TTC549 (cell line): ENCODE measurements around the gene TRIM9.

Experiments
- FAIRE-seq: peaks from 2 replicates; lab custom pipeline; 2012; peaks lifted over from hg19 to GRCh38; lab: Jason Lieb, UNC

Gene TRIM9

DNA sequence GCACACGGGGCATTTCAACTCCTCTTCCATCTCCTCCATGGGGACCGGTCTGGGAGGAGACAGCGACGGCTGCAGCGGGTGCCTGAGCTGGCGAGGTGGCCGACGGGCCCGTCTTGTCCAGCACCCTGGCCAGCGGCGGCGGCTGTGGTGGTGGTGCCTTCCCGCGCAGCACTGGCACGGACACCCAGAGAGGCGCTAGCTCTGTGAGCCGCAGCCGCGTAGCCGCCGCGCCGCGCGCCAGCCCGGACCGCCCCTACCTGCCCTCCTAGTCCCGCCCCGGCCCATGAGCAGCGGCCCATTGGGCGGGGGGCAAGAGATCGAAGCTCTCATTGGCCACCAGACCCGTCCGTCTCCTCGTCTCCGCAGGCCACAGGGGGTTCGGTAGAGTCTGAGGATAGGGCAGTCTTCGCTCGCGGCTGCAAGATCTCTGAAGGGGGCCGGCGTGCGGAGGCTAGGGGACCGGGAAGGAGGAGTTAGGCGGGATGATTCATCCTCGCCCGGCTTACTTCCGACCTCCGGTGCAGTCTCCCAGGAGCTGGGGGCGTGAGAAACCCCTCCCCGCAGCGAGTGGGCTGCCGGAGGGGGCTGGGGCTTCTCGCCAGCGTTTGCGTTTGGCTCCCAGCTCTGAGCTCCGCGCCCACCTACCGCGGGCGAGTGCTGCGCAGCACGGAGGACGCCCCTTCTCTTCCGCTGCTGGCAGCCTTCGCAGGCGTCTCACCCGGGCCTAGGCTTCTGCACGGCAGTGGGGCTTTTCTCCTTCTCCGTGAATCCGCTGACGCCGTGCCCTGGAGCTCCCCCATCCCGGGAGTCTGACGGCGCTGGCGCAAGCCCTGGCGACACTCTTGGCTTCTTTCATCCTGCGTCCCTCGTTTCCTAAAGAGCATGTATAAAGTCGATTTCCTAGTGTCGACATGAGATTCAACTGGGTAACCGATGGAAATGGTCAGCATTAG is at the start of gene TRIM9:
TSS of gene TRIM9 (minus strand) at position 205 of the 953 bp plus-strand sequence. CDS start at position 39, 166 bp downstream.
- peak; percentile 83 for FAIRE-seq

GRCh38 chr14:51140856-51141255 is 46.0 kb upstream of the TRIM9 start:
- FAIRE-seq: no peak

GRCh38 chr14:51140338-51140737 is 45.4 kb upstream of the TRIM9 start:
- no peak for FAIRE-seq

GRCh38 chr14:51139121-51139681 is 44.3 kb upstream of the TRIM9 start:
- no peak for FAIRE-seq

DNA sequence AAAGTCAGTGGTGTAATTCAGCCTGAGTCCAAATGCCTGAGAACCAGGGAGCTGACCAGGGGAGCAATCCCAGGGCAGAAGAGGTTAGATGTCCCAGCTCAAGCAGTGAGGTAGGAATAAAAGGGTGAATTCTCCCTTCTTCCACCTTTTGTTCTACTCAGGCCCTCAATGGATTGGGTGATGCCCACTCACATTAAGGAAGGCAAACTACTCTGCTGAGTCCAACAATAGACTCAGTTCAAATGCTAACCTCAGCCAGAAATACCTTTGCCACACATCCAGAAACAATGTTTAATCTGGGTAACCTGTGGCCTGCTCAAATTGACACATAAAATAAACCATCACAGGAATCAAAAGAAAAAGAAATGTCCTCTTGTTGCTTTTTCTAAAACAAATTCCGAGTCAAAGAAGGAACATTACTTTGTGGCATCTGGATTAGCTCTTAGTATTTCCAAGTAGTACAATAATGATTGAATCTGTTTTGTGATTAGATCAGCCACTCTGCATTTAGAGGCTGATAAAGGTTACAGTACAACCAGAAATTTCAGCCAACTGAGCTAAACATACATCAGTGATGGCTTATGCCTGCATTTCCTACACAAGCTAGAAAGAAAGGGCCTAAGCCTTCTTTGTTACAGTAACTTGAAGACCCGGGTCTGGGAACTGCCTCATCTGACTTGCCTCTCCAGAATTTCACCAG is 43.6 kb upstream of the TRIM9 start:
- FAIRE-seq: no peak

DNA sequence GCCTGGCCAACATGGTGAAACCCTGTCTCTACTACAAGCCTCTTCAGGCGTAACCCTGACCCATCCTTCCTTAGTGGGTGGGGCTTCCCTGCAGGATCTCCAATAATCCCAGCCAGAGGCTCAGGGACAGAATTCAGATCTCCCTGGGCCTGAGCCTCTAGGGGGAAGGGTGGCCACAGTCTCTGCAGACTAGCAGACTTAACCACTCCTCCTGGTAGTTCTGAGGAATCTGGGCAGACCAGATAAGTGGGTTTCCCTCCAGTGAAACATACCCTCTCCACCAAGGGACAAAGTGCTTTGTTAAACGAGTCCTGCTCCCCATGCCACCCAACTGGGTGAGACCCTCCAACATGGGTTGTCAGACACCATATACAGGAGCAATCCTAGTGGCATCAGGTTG is 36.6 kb upstream of the TRIM9 start:
- no peak for FAIRE-seq

DNA sequence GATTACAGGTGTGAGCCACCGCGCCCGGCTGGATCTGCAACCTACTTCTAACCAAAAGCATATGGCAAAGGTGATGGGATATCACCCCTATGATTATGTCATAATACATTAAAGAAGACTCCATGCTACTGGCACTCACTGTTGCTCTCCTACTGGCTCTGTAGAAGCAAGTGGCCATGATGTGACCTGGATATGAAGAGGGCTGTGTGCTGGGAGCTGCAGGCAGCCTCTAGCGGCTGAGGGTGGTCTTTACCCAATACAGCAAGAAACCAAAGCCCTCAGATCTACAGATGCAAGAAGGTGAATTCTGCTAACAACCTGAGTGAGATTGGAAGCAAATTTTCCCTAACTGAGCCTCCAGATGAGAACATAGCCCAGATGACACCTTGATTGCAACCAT is 34.2 kb upstream of the TRIM9 start:
- FAIRE-seq: no peak

GRCh38 chr14:51124029-51124428 is 29.1 kb upstream of the TRIM9 start:
- FAIRE-seq: no peak

DNA sequence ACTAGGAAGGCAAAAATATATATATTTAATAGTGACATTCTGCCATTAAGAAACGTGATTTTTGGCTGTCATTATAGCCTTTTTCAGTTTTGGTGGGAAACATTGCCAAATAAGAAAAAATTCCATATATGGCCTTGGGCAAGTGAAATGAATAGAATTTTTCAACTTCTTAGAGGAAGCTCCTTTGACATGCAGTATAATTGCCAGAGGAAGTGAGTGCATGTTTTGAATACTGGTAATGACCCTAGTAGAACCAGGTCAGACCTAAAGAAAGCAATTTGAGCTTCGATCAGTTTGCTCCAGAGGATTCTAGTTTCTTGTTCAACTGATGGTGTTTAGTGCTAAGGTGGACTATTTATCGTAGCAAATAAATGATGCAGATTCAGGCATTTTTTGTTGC is 26.2 kb upstream of the TRIM9 start:
- no peak for FAIRE-seq

DNA sequence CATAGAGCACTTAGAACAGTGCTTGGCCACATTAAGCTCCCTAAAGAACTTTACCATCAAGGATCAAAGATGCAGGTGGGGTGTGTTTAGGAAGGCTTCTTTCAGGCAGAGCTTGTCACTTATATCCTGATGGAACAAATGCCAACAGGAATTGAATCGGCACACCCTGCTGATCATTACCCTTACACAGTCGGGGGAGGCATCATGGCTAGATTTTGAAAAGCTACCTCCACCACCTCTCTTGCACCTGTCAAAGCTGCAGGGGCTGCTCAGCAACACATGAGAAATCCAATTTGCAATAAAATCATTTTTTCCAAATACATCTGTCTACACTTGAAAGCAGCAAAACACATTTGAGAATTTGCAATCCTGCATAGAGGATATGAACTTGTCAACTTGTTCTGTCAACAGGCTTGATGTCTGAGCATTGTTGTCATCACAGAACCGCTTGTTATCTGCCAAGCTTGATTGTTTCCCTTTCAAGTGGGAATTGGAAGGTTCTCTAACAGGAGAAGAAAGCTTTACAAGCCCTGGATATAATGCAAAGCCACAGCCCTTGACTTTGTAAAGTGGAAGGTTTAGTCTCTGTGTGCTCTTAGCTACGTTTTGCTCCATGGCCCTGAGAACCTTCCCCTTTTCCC is 24.6 kb upstream of the TRIM9 start:
- no peak for FAIRE-seq

DNA sequence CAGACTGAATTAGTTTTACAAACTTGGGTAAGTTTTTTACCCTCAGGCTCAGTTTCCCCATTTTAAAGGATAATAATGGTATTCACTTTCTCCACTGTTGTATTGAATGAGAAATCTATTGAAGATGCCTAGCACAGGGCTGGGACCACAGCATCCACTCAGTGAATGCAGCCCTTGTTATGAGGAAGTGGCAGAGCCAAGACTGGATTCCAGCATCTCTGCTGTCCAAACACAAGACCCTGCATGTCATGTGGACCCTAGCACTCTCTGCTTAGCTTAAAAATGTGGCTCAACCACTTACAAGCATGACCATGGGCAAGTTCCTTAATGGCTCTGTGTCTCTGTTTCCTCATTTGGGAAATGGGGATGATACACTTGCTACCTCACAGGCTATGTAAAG is 24.1 kb upstream of the TRIM9 start:
- no peak for FAIRE-seq

DNA sequence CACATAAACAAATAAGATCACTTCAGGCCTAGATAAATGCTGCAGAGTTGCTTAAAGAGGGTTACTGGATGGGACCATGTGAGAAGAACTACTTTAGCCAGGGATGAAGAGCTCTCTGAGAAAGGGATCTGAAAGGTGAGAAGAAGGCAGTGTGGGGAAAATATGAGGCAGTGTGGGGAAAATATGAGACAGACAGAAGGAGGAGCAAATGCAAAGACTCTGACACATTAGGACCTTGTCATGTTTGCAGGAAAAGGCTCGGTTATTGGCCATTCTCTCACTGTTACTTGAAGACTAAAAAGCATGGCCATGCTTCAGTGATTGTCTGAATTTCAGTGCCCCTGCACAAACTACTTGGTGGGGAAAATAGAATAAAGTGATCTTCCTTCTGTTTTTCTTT is 22.7 kb upstream of the TRIM9 start:
- FAIRE-seq: no peak

- FAIRE-seq: no peak
Measured at GRCh38 chr14:51116682-51117081, 21.8 kb upstream of the TRIM9 start.

DNA sequence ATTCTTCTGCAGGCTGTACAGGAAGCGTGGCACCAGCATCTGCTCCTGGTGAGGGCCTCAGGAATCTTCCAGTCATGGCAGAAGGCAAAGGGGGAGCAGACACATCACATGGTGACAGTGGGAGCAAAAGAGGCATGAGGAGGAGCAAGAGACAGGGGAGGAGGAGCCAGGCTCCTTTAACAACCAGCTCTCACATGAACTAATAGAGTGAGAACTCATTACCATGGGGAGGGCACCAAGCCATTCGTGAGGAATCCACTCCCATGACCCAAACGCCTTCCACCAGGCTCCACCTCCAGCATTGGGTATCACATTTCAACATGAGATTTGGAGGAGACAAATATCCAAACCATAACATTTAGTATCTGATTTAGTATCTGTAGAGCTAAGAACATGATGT is 14.7 kb upstream of the TRIM9 start:
- no peak for FAIRE-seq

DNA sequence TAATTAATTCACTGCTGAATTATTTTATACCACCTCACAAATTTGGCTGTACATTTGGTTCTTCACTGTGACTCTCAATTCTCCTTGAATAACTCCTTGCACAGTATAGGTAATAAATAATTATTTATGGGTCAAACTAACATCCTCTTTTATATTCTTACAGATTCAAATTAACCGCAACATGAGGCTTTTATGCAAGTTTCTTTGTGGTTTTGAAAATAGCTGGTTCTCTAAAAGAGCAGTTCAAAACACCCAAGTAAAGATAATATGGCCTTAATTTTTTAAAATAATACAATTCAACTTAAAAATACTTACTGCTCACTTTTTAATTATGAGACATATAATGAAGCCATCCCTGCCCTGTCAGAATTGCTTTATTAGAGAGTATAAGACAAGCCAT is 12.9 kb upstream of the TRIM9 start:
- FAIRE-seq: no peak

DNA sequence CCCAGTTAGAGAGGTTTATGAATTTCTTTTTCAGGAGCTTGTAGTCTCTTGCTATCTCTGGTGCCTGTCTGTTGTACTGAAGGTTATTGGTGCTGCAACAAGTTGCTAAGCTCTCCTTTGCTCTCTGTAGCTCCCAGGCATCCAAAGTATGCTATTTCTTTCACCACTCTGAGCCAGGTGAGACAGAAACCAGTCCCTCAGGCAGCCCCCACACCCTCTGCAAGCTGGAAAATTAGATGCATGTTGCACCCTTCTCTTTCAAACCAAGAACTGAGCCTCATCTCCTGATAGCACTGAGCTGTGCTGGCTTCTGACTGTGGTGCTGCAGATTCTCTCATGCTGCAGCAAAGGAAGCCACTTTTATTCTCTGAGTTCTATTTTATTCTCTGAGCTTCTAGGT is 9.6 kb upstream of the TRIM9 start:
- no peak for FAIRE-seq

DNA sequence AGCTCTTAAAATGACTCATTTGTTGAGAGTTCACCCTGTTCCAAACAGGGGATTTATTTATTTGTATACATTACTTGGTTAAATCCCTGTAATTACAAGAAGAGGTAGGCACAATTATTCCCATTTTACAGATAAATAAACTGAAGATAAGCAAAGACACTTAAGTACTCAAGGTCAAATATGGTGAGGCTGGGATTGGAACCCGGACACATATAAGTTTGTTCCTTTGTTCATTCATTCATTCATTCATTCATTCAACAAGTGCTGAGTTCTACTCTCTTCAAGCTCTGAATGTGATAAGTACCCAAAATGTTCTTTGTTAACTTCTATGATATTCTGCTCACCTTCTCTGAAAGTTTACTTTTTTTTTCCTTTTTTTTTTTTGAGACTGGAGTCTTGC is 2.4 kb upstream of the TRIM9 start:
- FAIRE-seq: no peak

- FAIRE-seq: no peak
Measured at GRCh38 chr14:51096870-51097269, 2.0 kb upstream of the TRIM9 start.

- FAIRE-seq: no peak
Measured at GRCh38 chr14:51095854-51096823, 1.2 kb upstream of the TRIM9 start.

DNA sequence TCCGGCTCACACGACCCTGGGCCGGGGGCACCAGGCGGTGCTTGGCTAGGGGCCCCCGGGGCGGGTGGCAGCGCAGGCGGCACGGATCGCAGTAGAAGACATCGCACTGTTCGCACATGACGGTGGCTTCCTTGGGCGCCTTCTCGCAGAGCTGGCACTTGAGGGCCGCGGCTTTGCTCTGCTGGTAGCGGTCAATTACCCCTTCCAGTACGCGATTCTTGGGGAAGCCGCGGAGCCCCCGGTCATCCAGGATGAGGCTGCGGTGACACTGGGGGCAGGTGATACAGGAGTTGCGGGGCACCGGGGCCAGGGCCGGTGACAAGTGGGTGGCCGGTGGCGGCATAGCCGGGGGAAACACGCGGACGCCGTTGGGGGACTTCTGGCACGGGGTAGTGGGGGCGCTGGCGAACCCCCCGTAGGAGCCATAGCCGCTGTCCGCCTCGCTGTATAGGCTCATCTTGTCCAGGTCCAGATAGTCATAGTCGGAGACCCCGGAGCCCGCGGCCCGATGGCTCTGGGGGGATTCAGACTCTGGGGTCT is 553 bp downstream of the TRIM9 start:
- no peak for FAIRE-seq
